HCT116 (cell line): ENCODE measurements around the gene RHOB. TPM values are rescaled to one million over a fixed set of nuclear protein-coding genes. Genes with fewer than 3 reads are reported as not detected.

ENCODE experiments used
- ATAC-seq: fragments of 200-7000 bp; cut with Tn5 transposase; 2 replicates; pipeline ENCODE4 v1.9.1; 2020; ENCODE audit warnings: mild to moderate bottlenecking, moderate library complexity
- BruUV-seq: library from RNA; stranded (reverse); fragments of 400-500 nt; replicated peaks from 2 replicates; lab custom pipeline; 2021; lab: Mats Ljungman, UMichigan
- CTCF ChIA-PET: fragments of 300-600 bp; sonication (Branson Sonifier 250); formaldehyde crosslinking; loops from one replicate; lab custom pipeline; 2021; ENCODE audit warnings: antibody characterized with exemption; lab: Charles Lee
- POLR2A ChIA-PET: fragments of 300-600, 350-600 bp; sonication (Branson Sonifier 250); formaldehyde crosslinking; loops from one replicate; lab custom pipeline; 2021; ENCODE audit warnings: antibody characterized with exemption; lab: Charles Lee
- RAD21 ChIA-PET, 2 experiments: fragments of 300-600 bp; sonication (Branson Sonifier 250); formaldehyde crosslinking; loops; one replicate each; lab custom pipeline; 2023; ENCODE audit warnings: low total read pairs in 2 of 2; ENCODE audit not compliant: uncharacterized antibody in 2 of 2, unreplicated experiment in 2 of 2, low non-redundant PET in 1 of 2; lab: Charles Lee
- DNase-seq: peaks from one replicate; pipeline ENCODE4 v3.0.0-alpha.2; 2010; ENCODE audit warnings: low read depth, low spot score
- H2AFZ ChIP-seq: fragments of 200-600 bp; shearing (Covaris generic), sonication (generic); 2 replicates; pipeline ENCODE4 v1.6.1; 2017; ENCODE audit warnings: low read depth, mixed run types, mixed read lengths, antibody characterized with exemption, low read length; ENCODE audit not compliant: poor library complexity, severe bottlenecking
- H3K27ac ChIP-seq: 2 replicates; pipeline ENCODE4 v1.5.1; 2012; ENCODE audit warnings: low read depth, low read length
- H3K27me3 ChIP-seq: fragments of 200-600 bp; sonication (generic); 2 replicates; pipeline ENCODE4 v1.6.1; 2016; ENCODE audit warnings: mixed run types, low read length, mixed read lengths; ENCODE audit not compliant: insufficient read depth
- H3K36me3 ChIP-seq, 2 experiments: fragments of 200-500 bp in 1 of 2; fragments of 200-600 bp in 1 of 2; sonication (Bioruptor generic) in 1 of 2; sonication (generic) in 1 of 2; 2 replicates each; pipeline versions ENCODE4 v1.5.1 to v1.6.1; 2014 to 2016; ENCODE audit warnings: low read length in 2 of 2, inconsistent platforms in 1 of 2, mixed read lengths in 1 of 2, mixed run types in 1 of 2; ENCODE audit not compliant: insufficient read depth in 2 of 2, control insufficient read depth in 1 of 2
- H3K4me1 ChIP-seq, 2 experiments: fragments of 200-600 bp in 1 of 2; sonication (generic) in 1 of 2; 2 replicates each; pipeline versions ENCODE4 v1.5.1 to v1.6.1; 2012 to 2017; ENCODE audit warnings: low read length in 2 of 2, inconsistent platforms in 1 of 2, mild to moderate bottlenecking in 1 of 2, mixed read lengths in 1 of 2, mixed run types in 1 of 2, moderate library complexity in 1 of 2; ENCODE audit not compliant: insufficient read depth in 2 of 2, control insufficient read depth in 1 of 2
- H3K4me2 ChIP-seq: fragments of 200-600 bp; sonication (generic); 2 replicates; pipeline ENCODE4 v1.6.1; 2017; ENCODE audit warnings: mixed run types, low read length, mixed read lengths
- H3K4me3 ChIP-seq, 2 experiments: fragments of 200-600 bp in 1 of 2; sonication (generic) in 1 of 2; replicated peaks in 1 of 2; 2 replicates each; pipeline ENCODE4 v1.5.1; 2011 to 2016; ENCODE audit warnings: low read length in 2 of 2, control low read depth in 1 of 2, low read depth in 1 of 2, mild to moderate bottlenecking in 1 of 2, mixed read lengths in 1 of 2, mixed run types in 1 of 2
- H3K79me2 ChIP-seq: fragments of 200-600 bp; sonication (generic); 2 replicates; pipeline ENCODE4 v1.6.1; 2017; ENCODE audit warnings: mild to moderate bottlenecking, mixed run types, low read length, moderate library complexity, mixed read lengths; ENCODE audit not compliant: insufficient read depth
- H3K9ac ChIP-seq: fragments of 200-600 bp; sonication (generic); 2 replicates; pipeline ENCODE4 v1.6.1; 2016; ENCODE audit warnings: low read length, mixed read lengths
- H3K9me2 ChIP-seq: fragments of 200-600 bp; sonication (generic), shearing (Covaris generic); 2 replicates; pipeline ENCODE4 v1.6.1; 2017; ENCODE audit warnings: mixed run types, mild to moderate bottlenecking, moderate library complexity; ENCODE audit not compliant: insufficient read depth
- H3K9me3 ChIP-seq, 2 experiments: fragments of 200-500 bp in 1 of 2; fragments of 200-600 bp in 1 of 2; sonication (Bioruptor generic) in 1 of 2; sonication (generic) in 1 of 2; 2 replicates each; pipeline ENCODE4 v1.6.1; 2014 to 2017; ENCODE audit warnings: low read length in 2 of 2, mixed read lengths in 2 of 2, inconsistent platforms in 1 of 2, low read depth in 1 of 2, mild to moderate bottlenecking in 1 of 2, mixed run types in 1 of 2, moderate library complexity in 1 of 2; ENCODE audit not compliant: control insufficient read depth in 1 of 2, insufficient read depth in 1 of 2
- H4K20me1 ChIP-seq: fragments of 200-600 bp; sonication (generic), shearing (Covaris generic); 2 replicates; pipeline ENCODE4 v1.6.1; 2017; ENCODE audit warnings: mixed run types, mild to moderate bottlenecking, moderate library complexity; ENCODE audit not compliant: insufficient read depth
- CBX3 ChIP-seq: IDR thresholded peaks from 2 replicates; pipeline ENCODE4 v1.6.1; 2012; ENCODE audit warnings: low read depth
- CEBPB ChIP-seq: IDR thresholded peaks from 2 replicates; pipeline ENCODE4 v1.6.1; 2012; ENCODE audit warnings: low read depth
- EZH2phosphoT487 ChIP-seq: fragments of 200-600 bp; IDR thresholded peaks from 2 replicates; pipeline ENCODE4 v1.6.1; 2018; ENCODE audit warnings: antibody characterized with exemption, borderline replicate concordance
- POLR2A ChIP-seq: IDR thresholded peaks from 2 replicates; pipeline ENCODE4 v1.7.0; 2011; ENCODE audit warnings: borderline replicate concordance; ENCODE audit not compliant: insufficient read depth, insufficient read length; ENCODE audit errors: extremely low read depth
- RAD21 ChIP-seq: IDR thresholded peaks from 2 replicates; pipeline ENCODE4 v1.6.1; 2012; ENCODE audit warnings: low read depth, mild to moderate bottlenecking
- SRF ChIP-seq: IDR thresholded peaks from 2 replicates; pipeline ENCODE4 v1.6.1; 2012; ENCODE audit warnings: low read depth
- TCF7L2 ChIP-seq: IDR thresholded peaks from 2 replicates; pipeline ENCODE4 v1.7.0; 2011; ENCODE audit warnings: borderline replicate concordance, inconsistent platforms; ENCODE audit not compliant: insufficient read depth, insufficient read length; ENCODE audit errors: extremely low read depth
- ZNF274 ChIP-seq: fragments of 200-500 bp; sonication (Bioruptor generic); IDR thresholded peaks from 2 replicates; pipeline ENCODE4 v1.6.1; 2014; ENCODE audit warnings: mild to moderate bottlenecking, low read depth, low read length, inconsistent platforms
- intact Hi-C: fragments of 100-400 bp; cut with micrococcal nuclease; formaldehyde crosslinking; loops from 2 replicates; pipeline ENCODE4 v1.10.0; 2022
- total RNA-seq: library from RNA; stranded (reverse); gene quantifications from one replicate; pipeline ENCODE4 v1.2.1, GENCODE V29; 2021; ENCODE audit not compliant: unreplicated experiment
- TF ChIP-seq, protein P1 (sequence below): IDR thresholded peaks from 2 replicates; pipeline ENCODE4 v1.6.1; 2012
- TF ChIP-seq, protein P2 (sequence below): IDR thresholded peaks from 2 replicates; pipeline ENCODE4 v1.6.1; 2011; ENCODE audit warnings: mild to moderate bottlenecking, low read length, moderate library complexity; ENCODE audit not compliant: insufficient replicate concordance; ENCODE audit errors: extremely low read depth
- TF ChIP-seq, protein P3 (sequence below): IDR thresholded peaks from 2 replicates; pipeline ENCODE4 v1.6.1; 2012; ENCODE audit warnings: low read depth
- TF ChIP-seq, protein P4 (sequence below), 3 experiments: fragments of 200-600 bp in 1 of 3; sonication (generic) in 1 of 3; IDR thresholded peaks in 2 of 3; conservative IDR thresholded peaks in 1 of 3; 2 replicates each; pipeline ENCODE4 v1.5.1; 2012 to 2017; ENCODE audit warnings: low read depth in 2 of 3, low read length in 2 of 3, antibody characterized with exemption in 1 of 3, borderline replicate concordance in 1 of 3, control low read depth in 1 of 3, mild to moderate bottlenecking in 1 of 3, mixed read lengths in 1 of 3, mixed run types in 1 of 3, moderate library complexity in 1 of 3; ENCODE audit not compliant: insufficient read depth in 1 of 3
- TF ChIP-seq, protein P5 (sequence below): IDR thresholded peaks from 2 replicates; pipeline ENCODE4 v1.6.1; 2012

Gene RHOB
- total RNA-seq, 1 experiment from 2014 or later: 72.9 TPM

DNA sequence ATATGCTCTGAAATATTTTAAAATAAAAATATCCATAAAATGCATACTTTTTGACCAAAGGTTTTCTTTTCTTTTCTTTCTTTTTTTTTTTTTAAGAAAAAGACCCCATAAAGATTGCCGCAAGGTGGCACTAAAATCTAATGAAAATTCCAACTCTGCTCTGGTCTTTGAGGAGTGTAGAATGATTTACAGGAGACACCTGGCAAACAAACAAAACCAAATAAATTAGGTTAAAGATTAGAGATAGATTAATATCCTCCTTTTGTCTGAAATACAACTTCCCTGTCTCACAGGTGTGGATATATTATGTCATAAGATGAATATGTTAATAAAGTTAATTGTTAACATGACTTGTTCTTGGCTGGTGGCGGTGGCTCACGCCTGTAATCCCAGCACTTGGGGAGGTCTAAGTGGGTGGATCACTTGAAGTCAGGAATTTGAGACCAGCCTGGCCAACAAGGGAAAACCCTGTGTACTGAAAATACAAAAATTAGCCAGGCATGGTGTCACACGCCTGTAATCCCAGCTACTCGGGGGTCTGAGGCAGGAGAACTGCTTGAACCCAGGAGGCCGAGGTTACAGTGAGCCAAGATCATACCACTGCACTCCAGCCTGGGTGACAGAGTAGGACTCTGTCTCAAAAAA lies 3.5 kb upstream of the RHOB start:
- intact Hi-C loops: loop anchor here (1.0 to 2.0 kb wide), 3 partner anchors 47 to 199 kb away; no protein-coding TSS in a partner anchor
- Histone ChIP-seq H3K9ac (peak overlapping the region; percentile 49; the same call in 1 of the 2 replicates), H3K4me1 (peaks cover 40 to 59% of the 10 kb centered on the region in 2 experiments), H4K20me1 (no peaks in the 10 kb centered on the region), H3K4me2 (peak overlapping the region; percentile 92), H3K9me3 (no peaks in the 10 kb centered on the region), H3K27me3 (no peaks in the 10 kb centered on the region), H3K9me2 (no peaks in the 10 kb centered on the region), H2AFZ (peak overlapping the region; percentile 81), H3K36me3 (peaks cover 0 to 6% of the 10 kb centered on the region in 2 experiments; a peak in 1 of 4 replicates), H3K79me2 (peaks cover 15% of the 10 kb centered on the region), H3K27ac (peak overlapping the region; percentile 73; the same call in 1 of the 2 replicates), H3K4me3 (peak overlapping the region in 1 of 2 experiments; percentile 46; a peak in 1 of 4 replicates)
- BruUV-seq: no TSS peak
- POLR2A ChIA-PET: interaction anchor here (0.7 to 2.3 kb wide), 4 partner anchors 8 to 192 kb away, joined by 3 to 11 read pairs (median 4); no protein-coding TSS in a partner anchor
- no peak for DNase-seq
- no peak for ATAC-seq
- RAD21 ChIA-PET: interaction anchor here (1.3 to 1.9 kb wide), 2 partner anchors 192 kb away, joined by 7 to 15 read pairs; no protein-coding TSS in a partner anchor
- CTCF ChIA-PET: interaction anchor here (1.0 to 6.7 kb wide), 5 partner anchors 32 to 199 kb away, joined by 3 to 66 read pairs (median 8); no protein-coding TSS in a partner anchor
- no peak for TF ChIP-seq CEBPB
- TF ChIP-seq, protein P1, sequence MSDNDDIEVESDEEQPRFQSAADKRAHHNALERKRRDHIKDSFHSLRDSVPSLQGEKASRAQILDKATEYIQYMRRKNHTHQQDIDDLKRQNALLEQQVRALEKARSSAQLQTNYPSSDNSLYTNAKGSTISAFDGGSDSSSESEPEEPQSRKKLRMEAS: no peak
- TF ChIP-seq ZNF274: no peak
- TF ChIP-seq, protein P2, sequence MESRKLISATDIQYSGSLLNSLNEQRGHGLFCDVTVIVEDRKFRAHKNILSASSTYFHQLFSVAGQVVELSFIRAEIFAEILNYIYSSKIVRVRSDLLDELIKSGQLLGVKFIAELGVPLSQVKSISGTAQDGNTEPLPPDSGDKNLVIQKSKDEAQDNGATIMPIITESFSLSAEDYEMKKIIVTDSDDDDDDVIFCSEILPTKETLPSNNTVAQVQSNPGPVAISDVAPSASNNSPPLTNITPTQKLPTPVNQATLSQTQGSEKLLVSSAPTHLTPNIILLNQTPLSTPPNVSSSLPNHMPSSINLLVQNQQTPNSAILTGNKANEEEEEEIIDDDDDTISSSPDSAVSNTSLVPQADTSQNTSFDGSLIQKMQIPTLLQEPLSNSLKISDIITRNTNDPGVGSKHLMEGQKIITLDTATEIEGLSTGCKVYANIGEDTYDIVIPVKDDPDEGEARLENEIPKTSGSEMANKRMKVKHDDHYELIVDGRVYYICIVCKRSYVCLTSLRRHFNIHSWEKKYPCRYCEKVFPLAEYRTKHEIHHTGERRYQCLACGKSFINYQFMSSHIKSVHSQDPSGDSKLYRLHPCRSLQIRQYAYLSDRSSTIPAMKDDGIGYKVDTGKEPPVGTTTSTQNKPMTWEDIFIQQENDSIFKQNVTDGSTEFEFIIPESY: no peak
- TF ChIP-seq RAD21: peak; percentile 85
- no peak for TF ChIP-seq SRF
- TF ChIP-seq CBX3: no peak
- TF ChIP-seq, protein P3, sequence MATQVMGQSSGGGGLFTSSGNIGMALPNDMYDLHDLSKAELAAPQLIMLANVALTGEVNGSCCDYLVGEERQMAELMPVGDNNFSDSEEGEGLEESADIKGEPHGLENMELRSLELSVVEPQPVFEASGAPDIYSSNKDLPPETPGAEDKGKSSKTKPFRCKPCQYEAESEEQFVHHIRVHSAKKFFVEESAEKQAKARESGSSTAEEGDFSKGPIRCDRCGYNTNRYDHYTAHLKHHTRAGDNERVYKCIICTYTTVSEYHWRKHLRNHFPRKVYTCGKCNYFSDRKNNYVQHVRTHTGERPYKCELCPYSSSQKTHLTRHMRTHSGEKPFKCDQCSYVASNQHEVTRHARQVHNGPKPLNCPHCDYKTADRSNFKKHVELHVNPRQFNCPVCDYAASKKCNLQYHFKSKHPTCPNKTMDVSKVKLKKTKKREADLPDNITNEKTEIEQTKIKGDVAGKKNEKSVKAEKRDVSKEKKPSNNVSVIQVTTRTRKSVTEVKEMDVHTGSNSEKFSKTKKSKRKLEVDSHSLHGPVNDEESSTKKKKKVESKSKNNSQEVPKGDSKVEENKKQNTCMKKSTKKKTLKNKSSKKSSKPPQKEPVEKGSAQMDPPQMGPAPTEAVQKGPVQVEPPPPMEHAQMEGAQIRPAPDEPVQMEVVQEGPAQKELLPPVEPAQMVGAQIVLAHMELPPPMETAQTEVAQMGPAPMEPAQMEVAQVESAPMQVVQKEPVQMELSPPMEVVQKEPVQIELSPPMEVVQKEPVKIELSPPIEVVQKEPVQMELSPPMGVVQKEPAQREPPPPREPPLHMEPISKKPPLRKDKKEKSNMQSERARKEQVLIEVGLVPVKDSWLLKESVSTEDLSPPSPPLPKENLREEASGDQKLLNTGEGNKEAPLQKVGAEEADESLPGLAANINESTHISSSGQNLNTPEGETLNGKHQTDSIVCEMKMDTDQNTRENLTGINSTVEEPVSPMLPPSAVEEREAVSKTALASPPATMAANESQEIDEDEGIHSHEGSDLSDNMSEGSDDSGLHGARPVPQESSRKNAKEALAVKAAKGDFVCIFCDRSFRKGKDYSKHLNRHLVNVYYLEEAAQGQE: no peak
- TF ChIP-seq EZH2phosphoT487: no peak
- TF ChIP-seq, protein P4, sequence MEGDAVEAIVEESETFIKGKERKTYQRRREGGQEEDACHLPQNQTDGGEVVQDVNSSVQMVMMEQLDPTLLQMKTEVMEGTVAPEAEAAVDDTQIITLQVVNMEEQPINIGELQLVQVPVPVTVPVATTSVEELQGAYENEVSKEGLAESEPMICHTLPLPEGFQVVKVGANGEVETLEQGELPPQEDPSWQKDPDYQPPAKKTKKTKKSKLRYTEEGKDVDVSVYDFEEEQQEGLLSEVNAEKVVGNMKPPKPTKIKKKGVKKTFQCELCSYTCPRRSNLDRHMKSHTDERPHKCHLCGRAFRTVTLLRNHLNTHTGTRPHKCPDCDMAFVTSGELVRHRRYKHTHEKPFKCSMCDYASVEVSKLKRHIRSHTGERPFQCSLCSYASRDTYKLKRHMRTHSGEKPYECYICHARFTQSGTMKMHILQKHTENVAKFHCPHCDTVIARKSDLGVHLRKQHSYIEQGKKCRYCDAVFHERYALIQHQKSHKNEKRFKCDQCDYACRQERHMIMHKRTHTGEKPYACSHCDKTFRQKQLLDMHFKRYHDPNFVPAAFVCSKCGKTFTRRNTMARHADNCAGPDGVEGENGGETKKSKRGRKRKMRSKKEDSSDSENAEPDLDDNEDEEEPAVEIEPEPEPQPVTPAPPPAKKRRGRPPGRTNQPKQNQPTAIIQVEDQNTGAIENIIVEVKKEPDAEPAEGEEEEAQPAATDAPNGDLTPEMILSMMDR (IDR thresholded peaks at IDR 0.05 in 2 of 3, conservative IDR thresholded peaks at IDR 0.05 in 1 of 3; ENCODE audit: borderline replicate concordance in 1 of 3, insufficient read depth in 1 of 3, low read depth in 2 of 3, low read length in 2 of 3): peak; percentile 42 to 93 (median 64)
- TF ChIP-seq, protein P5, sequence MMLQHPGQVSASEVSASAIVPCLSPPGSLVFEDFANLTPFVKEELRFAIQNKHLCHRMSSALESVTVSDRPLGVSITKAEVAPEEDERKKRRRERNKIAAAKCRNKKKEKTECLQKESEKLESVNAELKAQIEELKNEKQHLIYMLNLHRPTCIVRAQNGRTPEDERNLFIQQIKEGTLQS: no peak
- TF ChIP-seq POLR2A: no peak
- no peak for TF ChIP-seq TCF7L2
